GM18907 (cell line): ENCODE data around the gene CFAP68.

ENCODE experiments used
- ATAC-seq: cut with Tn5 transposase; IDR thresholded peaks from one replicate; pipeline ENCODE4 v1.9.1; 2021; ENCODE audit warnings: mild to moderate bottlenecking, moderate library complexity; ENCODE audit not compliant: unreplicated experiment

CFAP68 gene

GRCh38 chr11:111878849-111879636 lies at the start of gene CFAP68, which contains the start of gene FDXACB1:
TSS of gene CFAP68 (plus strand) at chr11:111879541. CDS start at chr11:111879561, 20 bp downstream.
TSS of gene FDXACB1 (minus strand) at chr11:111879165. CDS start at chr11:111879132, 33 bp downstream.
- ATAC-seq, result peak; percentile 90

GRCh38 chr11:111833524-111833923 lies 45.8 kb upstream of the CFAP68 start:
- no peak for ATAC-seq

- no peak for ATAC-seq
Observed at GRCh38 chr11:111834432-111835163, 44.7 kb upstream of the CFAP68 start.

GRCh38 chr11:111835665-111836064 lies 43.7 kb upstream of the CFAP68 start:
- no peak for ATAC-seq

GRCh38 chr11:111836162-111836561 lies 43.2 kb upstream of the CFAP68 start:
- no peak for ATAC-seq

GRCh38 chr11:111836721-111837120 lies 42.6 kb upstream of the CFAP68 start:
- peak; percentile 79 for ATAC-seq

GRCh38 chr11:111837366-111837891 lies 41.9 kb upstream of the CFAP68 start:
- no peak for ATAC-seq

GRCh38 chr11:111838054-111838453 lies 41.3 kb upstream of the CFAP68 start:
- ATAC-seq, result no peak

GRCh38 chr11:111840143-111840542 lies 39.2 kb upstream of the CFAP68 start:
- ATAC-seq, result no peak

GRCh38 chr11:111841370-111842053 lies 37.8 kb upstream of the CFAP68 start:
- no peak for ATAC-seq

- no peak for ATAC-seq
Observed at GRCh38 chr11:111843661-111844060, 35.7 kb upstream of the CFAP68 start.

- no peak for ATAC-seq
Observed at GRCh38 chr11:111845276-111846028, 33.9 kb upstream of the CFAP68 start.

- ATAC-seq, result no peak
Observed at GRCh38 chr11:111846063-111846462, 33.3 kb upstream of the CFAP68 start.

- ATAC-seq, result no peak
Observed at GRCh38 chr11:111846636-111847035, 32.7 kb upstream of the CFAP68 start.

- ATAC-seq, result no peak
Observed at GRCh38 chr11:111849631-111850030, 29.7 kb upstream of the CFAP68 start.

GRCh38 chr11:111851067-111851466 lies 28.3 kb upstream of the CFAP68 start:
- no peak for ATAC-seq

- no peak for ATAC-seq
Observed at GRCh38 chr11:111851636-111852035, 27.7 kb upstream of the CFAP68 start.

- ATAC-seq, result no peak
Observed at GRCh38 chr11:111852103-111852502, 27.2 kb upstream of the CFAP68 start.

- no peak for ATAC-seq
Observed at GRCh38 chr11:111855506-111855905, 23.8 kb upstream of the CFAP68 start.

- no peak for ATAC-seq
Observed at GRCh38 chr11:111860257-111860656, 19.1 kb upstream of the CFAP68 start.
